ENCODE data around the gene ASCC3. TPM values are rescaled to one million over a fixed set of nuclear protein-coding genes. Genes with fewer than 3 reads are reported as not detected.

ASCC3 gene
- total and polyA plus RNA-seq, 4 donors: 12.8 to 32.7 (median 16.4) TPM

GRCh38 chr6:100592929-100593328 lies 288.2 kb downstream of the ASCC3 start:
- TF ChIP-seq REST (IDR thresholded peaks at IDR 0.05): no peak
- TF ChIP-seq FOXA1 (IDR thresholded peaks at IDR 0.05): no peak
- no peak for TF ChIP-seq CTCF (IDR thresholded peaks at IDR 0.05; ENCODE audit: low read depth, low read length, missing input control)
- TF ChIP-seq RAD21 (IDR thresholded peaks at IDR 0.05): no peak
- TF ChIP-seq ATF3 (IDR thresholded peaks at IDR 0.05): no peak
- no peak for TF ChIP-seq RXRA (IDR thresholded peaks at IDR 0.05)
- TF ChIP-seq GABPA (IDR thresholded peaks at IDR 0.05 in 1 of 2, conservative IDR thresholded peaks at IDR 0.05 in 1 of 2): no peak
- TF ChIP-seq EGR1 (IDR thresholded peaks at IDR 0.05; ENCODE audit: low read depth in 2 of 2): no peak
- no peak for TF ChIP-seq YY1 (IDR thresholded peaks at IDR 0.05)
- no peak for TF ChIP-seq JUND (IDR thresholded peaks at IDR 0.05)
- no peak for TF ChIP-seq HNF4G (IDR thresholded peaks at IDR 0.05)
- TF ChIP-seq FOXA2 (IDR thresholded peaks at IDR 0.05): no peak
- TF ChIP-seq TAF1 (conservative IDR thresholded peaks at IDR 0.05): no peak
- TF ChIP-seq MAX (IDR thresholded peaks at IDR 0.05): no peak
- no peak for TF ChIP-seq ZBTB33 (IDR thresholded peaks at IDR 0.05)
- no peak for TF ChIP-seq SP1 (IDR thresholded peaks at IDR 0.05)
- no peak for TF ChIP-seq NR2F2 (IDR thresholded peaks at IDR 0.05)
- no peak for TF ChIP-seq HNF4A (conservative IDR thresholded peaks at IDR 0.05)
- 81% methylated on average over 3 of the region's 3 CpGs for WGBS
- DNase-seq (ENCODE audit: low spot score): no peak
- Histone ChIP-seq H3K27me3 (ENCODE audit: control insufficient read depth in 4 of 4, insufficient read depth in 4 of 4, low read length in 3 of 4) (no peaks in the 10 kb centered on the region), H3K4me3 (ENCODE audit: low read depth in 1 of 3, low read length in 3 of 3) (no peak overlapping the region), H3K9ac (ENCODE audit: low read depth in 1 of 2, low read length in 2 of 2) (no peak overlapping the region), H3K9me3 (ENCODE audit: control insufficient read depth in 4 of 4, low read length in 3 of 4) (no peaks in the 10 kb centered on the region), H3K36me3 (ENCODE audit: control insufficient read depth in 4 of 4, insufficient read depth in 3 of 4, low read depth in 1 of 4, low read length in 3 of 4) (peaks cover 0 to 8% (median 2%) of the 10 kb centered on the region in 4 donors), H3K27ac (ENCODE audit: low read depth in 1 of 2, low read length in 2 of 2) (no peak overlapping the region), H3K4me1 (ENCODE audit: control insufficient read depth in 4 of 4, insufficient read depth in 4 of 4, low read length in 3 of 4) (no peaks in the 10 kb centered on the region)

All from liver (tissue), 9 donors.